ENCODE results near the gene MDGA2. TPM values are rescaled to one million over a fixed set of nuclear protein-coding genes. Genes with fewer than 3 reads are reported as not detected.
"Not testable (repeated sequence)": the region's sequence is repeated elsewhere in the genome, so short reads cannot be mapped to it uniquely, and the experiment has no call there.

The MDGA2 gene
- total and polyA plus RNA-seq, 8 donors, result not detected

DNA sequence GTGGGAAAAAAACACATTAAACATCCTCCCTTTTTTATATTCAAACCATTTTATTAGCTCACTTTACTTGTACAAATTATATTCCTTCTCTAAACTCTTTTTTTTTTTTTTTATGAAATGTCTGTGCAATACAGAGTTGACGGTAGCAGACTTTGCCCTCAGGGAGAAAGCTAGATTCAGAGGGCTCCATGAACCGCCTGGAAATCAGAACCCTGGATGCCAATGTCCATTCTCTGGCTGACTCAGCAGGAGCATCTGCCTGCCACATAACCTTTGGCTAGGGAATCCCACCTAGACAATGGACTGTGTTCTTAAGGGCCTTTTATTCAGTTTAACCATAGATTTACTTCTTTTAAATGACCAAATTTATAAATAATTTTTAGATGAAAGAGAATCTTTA is 467.0 kb downstream of the MDGA2 start:
- FAIRE-seq, result no peak
- Histone ChIP-seq H3K27ac (no peak overlapping the region), H3K4me1 (no peaks in the 10 kb centered on the region), H3K9me3 (no peaks in the 10 kb centered on the region), H3K27me3 (no peaks in the 10 kb centered on the region), H3K4me3 (no peak overlapping the region), H3K36me3 (no peaks in the 10 kb centered on the region)
- 54 to 63% methylated on average over 2 of the region's 2 CpGs for WGBS, 2 donors
- no peak for ATAC-seq
- intact Hi-C loops (cut with DNase I), result no loop called here
- no peak for DNase-seq
- TF ChIP-seq, protein P1, sequence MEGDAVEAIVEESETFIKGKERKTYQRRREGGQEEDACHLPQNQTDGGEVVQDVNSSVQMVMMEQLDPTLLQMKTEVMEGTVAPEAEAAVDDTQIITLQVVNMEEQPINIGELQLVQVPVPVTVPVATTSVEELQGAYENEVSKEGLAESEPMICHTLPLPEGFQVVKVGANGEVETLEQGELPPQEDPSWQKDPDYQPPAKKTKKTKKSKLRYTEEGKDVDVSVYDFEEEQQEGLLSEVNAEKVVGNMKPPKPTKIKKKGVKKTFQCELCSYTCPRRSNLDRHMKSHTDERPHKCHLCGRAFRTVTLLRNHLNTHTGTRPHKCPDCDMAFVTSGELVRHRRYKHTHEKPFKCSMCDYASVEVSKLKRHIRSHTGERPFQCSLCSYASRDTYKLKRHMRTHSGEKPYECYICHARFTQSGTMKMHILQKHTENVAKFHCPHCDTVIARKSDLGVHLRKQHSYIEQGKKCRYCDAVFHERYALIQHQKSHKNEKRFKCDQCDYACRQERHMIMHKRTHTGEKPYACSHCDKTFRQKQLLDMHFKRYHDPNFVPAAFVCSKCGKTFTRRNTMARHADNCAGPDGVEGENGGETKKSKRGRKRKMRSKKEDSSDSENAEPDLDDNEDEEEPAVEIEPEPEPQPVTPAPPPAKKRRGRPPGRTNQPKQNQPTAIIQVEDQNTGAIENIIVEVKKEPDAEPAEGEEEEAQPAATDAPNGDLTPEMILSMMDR (IDR thresholded peaks at IDR 0.05), result no peak

DNA sequence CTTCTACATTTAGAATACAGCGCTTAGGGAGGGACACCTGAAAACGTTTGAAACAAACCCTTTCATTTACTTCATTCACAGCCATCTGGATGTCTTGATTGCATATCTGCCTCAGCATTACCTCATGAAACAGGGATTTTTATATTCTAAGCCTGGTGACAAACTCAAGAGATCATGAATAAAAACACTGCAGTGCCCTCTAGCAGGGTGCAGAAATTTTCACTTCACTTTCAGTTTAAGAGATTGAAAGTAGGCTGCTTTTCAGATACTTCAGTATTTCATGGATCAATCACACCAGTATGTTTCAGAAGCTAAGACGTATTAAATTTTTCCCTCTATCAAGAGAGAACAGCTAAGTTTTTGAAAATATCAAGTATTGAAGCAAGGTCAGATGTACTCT is 467.8 kb downstream of the MDGA2 start:
- no peaks in the 10 kb centered on the region for H3K27me3 ChIP-seq
- no peaks in the 10 kb centered on the region for H3K4me1 ChIP-seq
- H3K36me3 ChIP-seq, result no peaks in the 10 kb centered on the region
- H3K4me3 ChIP-seq, result no peak overlapping the region
- intact Hi-C loops (cut with DNase I), result no loop called here
- 41 to 43% methylated on average over 3 of the region's 3 CpGs for WGBS, 2 donors
- no peaks in the 10 kb centered on the region for H3K9me3 ChIP-seq
- TF ChIP-seq, protein P1 (IDR thresholded peaks at IDR 0.05), result no peak
- ATAC-seq (no peak), DNase-seq (no peak), FAIRE-seq (no peak)
- H3K27ac ChIP-seq, result no peak overlapping the region

DNA sequence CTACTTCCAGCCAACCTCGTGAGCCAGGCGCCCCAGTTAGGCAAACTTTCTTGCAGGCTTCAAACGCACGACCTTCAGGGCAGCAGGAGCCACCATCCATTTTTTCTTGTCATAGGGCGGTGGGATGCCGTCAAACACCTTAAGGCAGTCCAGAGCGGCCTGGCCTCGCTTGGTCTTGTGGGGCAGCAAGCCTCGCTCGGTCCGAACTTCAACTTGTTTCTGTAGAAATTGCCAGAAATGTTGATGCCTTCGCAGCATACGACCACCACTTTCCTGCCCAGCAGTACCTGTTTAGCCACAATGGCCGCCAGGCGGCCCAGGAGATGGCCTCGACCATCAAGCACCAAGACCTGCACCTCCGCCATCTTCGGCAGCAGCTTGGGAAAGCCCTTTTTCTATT is 474.7 kb downstream of the MDGA2 start:
- FAIRE-seq, result no peak
- DNase-seq, result peak in 1 of 6 donors; percentile 30
- no peaks in the 10 kb centered on the region for H3K4me1 ChIP-seq

DNA sequence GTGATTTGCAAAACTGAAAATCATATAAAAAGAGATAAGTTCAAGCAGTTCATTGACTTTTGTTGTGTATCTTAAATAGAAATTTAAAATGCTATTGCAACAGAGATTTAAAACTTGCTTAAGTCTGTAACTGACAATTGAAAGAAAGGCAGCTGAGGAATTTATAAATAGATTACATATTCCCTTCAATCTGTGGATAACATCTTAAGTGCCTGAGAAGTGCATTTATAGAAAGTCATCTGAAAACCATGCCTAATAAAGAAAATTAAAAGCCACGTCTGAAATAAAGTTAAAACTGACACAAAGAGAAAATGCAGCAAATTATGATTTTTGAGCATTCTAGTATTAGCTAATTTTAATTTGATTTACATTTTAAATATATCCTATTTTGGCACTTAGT is 479.8 kb downstream of the MDGA2 start:
- no peak for ATAC-seq
- H3K9me3 ChIP-seq, result no peaks in the 10 kb centered on the region
- WGBS, 2 donors, result 25 to 40% methylated on average over 1 of the region's 1 CpG
- TF ChIP-seq, protein P1 (IDR thresholded peaks at IDR 0.05), result no peak
- no peaks in the 10 kb centered on the region for H3K4me1 ChIP-seq
- H3K4me3 ChIP-seq, result no peak overlapping the region
- no peak overlapping the region for H3K27ac ChIP-seq
- intact Hi-C loops (cut with DNase I), result no loop called here
- no peak for FAIRE-seq
- no peak for DNase-seq
- H3K27me3 ChIP-seq, result no peaks in the 10 kb centered on the region
- no peaks in the 10 kb centered on the region for H3K36me3 ChIP-seq

More for the DNA sequence above, 474.7 kb downstream of the MDGA2 start:
- H3K36me3 ChIP-seq, result no peaks in the 10 kb centered on the region
- no peaks in the 10 kb centered on the region for H3K27me3 ChIP-seq
- TF ChIP-seq, protein P1 (IDR thresholded peaks at IDR 0.05), result no peak
- no peak overlapping the region for H3K4me3 ChIP-seq
- no peaks in the 10 kb centered on the region for H3K9me3 ChIP-seq
- no peak overlapping the region for H3K27ac ChIP-seq
- intact Hi-C loops (cut with DNase I), result no loop called here
- ATAC-seq, result no peak
- 70 to 78% methylated on average over 18 of the region's 18 CpGs for WGBS, 2 donors

DNA sequence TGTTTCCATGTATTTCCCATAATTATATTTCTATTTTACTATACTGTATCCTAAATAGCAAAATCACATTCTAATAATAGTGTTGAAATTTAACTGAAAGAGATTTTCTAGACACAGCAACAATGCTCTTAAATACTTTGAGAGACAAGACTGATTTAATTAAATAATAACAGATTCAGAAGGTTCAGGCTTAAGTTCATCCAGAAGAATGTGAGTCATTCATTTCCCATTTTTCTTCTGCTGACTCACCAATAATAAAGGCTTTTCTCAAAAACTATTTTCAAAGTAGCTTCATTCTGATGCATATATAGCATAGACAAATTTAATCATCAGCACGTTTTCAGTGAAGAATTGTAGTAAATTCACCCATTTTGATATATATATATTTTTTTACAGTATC is 481.4 kb downstream of the MDGA2 start:
- FAIRE-seq (no peak), DNase-seq (no peak), ATAC-seq (no peak)
- WGBS, 2 donors, result 22 to 42% methylated on average over 1 of the region's 1 CpG
- no peaks in the 10 kb centered on the region for H3K9me3 ChIP-seq
- H3K27ac ChIP-seq, result no peak overlapping the region
- intact Hi-C loops (cut with DNase I), result no loop called here
- H3K4me3 ChIP-seq, result no peak overlapping the region
- H3K36me3 ChIP-seq, result no peaks in the 10 kb centered on the region
- no peaks in the 10 kb centered on the region for H3K4me1 ChIP-seq
- TF ChIP-seq, protein P1 (IDR thresholded peaks at IDR 0.05), result no peak
- H3K27me3 ChIP-seq, result no peaks in the 10 kb centered on the region

DNA sequence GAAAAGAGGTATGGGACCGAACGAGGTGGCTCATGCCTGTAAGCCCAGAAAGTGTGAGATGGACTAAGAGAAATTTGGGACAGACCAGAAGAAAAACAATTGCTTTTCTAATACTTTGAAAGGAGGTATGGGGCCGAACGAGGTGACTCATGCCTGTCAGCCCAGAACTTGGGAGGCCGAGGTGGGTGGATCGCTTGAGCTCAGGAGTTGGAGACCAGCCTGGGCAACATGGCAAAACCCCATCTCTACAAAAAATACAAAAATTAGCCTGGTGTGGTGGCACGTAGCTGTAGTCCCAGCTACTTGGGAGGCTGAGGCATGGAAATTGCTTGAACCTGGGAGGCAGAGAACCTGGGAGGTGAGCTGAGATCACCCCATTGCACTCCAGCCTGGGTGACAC is 483.2 kb downstream of the MDGA2 start:
- H3K36me3 ChIP-seq; FAIRE-seq; H3K4me1 ChIP-seq; H3K27ac ChIP-seq; H3K4me3 ChIP-seq; H3K27me3 ChIP-seq; DNase-seq; H3K9me3 ChIP-seq; ATAC-seq; intact Hi-C loops (cut with DNase I): not testable (repeated sequence)
- WGBS, 2 donors, result 57 to 75% methylated on average over 7 of the region's 7 CpGs
